ENCODE measurements around the gene ATP11B.

DNA sequence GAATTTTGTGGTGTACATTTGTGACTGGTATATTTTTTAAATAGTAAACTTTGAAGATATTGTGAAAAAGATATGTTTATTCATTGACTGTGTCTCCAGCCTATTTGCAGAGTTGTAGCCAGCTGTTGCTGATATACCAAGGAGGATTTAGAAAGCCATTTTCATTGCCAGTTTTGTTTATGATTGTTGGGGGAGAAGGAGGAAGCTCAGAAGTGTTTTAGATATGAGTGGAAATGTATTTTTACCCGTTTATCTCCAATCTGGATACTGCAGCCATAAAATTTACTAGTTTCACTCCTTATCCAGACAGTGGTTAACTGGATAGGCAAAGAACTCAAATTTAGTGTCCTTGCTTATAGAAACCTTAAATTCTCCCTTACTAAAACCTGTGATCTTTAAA, 18.8 kb downstream of the ATP11B start:
- TF ChIP-seq, protein P1, sequence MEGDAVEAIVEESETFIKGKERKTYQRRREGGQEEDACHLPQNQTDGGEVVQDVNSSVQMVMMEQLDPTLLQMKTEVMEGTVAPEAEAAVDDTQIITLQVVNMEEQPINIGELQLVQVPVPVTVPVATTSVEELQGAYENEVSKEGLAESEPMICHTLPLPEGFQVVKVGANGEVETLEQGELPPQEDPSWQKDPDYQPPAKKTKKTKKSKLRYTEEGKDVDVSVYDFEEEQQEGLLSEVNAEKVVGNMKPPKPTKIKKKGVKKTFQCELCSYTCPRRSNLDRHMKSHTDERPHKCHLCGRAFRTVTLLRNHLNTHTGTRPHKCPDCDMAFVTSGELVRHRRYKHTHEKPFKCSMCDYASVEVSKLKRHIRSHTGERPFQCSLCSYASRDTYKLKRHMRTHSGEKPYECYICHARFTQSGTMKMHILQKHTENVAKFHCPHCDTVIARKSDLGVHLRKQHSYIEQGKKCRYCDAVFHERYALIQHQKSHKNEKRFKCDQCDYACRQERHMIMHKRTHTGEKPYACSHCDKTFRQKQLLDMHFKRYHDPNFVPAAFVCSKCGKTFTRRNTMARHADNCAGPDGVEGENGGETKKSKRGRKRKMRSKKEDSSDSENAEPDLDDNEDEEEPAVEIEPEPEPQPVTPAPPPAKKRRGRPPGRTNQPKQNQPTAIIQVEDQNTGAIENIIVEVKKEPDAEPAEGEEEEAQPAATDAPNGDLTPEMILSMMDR (IDR thresholded peaks at IDR 0.05; ENCODE audit: insufficient read depth, low read length, poor library complexity, severe bottlenecking) = no peak
- no peak for TF ChIP-seq EZH2phosphoT487 (conservative IDR thresholded peaks at IDR 0.05; ENCODE audit: low read length)
